Duodenal mucosa (tissue), 2 donors: ENCODE measurements around the gene ATF6B.
"Not testable (repeated sequence)": the region's sequence is repeated elsewhere in the genome, so short reads cannot be mapped to it uniquely, and the experiment has no call there.

Source experiments
- H3K27ac ChIP-seq: one replicate; pipeline ENCODE4 v1.7.0; 2013; ENCODE audit warnings: low read depth, low read length
- H3K27me3 ChIP-seq, 2 donors: one replicate each; pipeline ENCODE4 v1.7.0; 2013; ENCODE audit warnings: low read length in 2 of 2, control low read depth in 1 of 2; ENCODE audit not compliant: insufficient read depth in 2 of 2, control insufficient read depth in 1 of 2
- H3K36me3 ChIP-seq, 2 donors: one replicate each; pipeline ENCODE4 v1.7.0; 2013; ENCODE audit warnings: low read length in 2 of 2, control low read depth in 1 of 2; ENCODE audit not compliant: insufficient read depth in 2 of 2, control insufficient read depth in 1 of 2
- H3K4me1 ChIP-seq, 2 donors: one replicate each; pipeline ENCODE4 v1.7.0; 2013; ENCODE audit warnings: low read length in 2 of 2, control low read depth in 1 of 2; ENCODE audit not compliant: insufficient read depth in 2 of 2, control insufficient read depth in 1 of 2
- H3K4me3 ChIP-seq, 2 donors: one replicate each; pipeline ENCODE4 v1.7.0; 2013; ENCODE audit warnings: low read length in 2 of 2, low read depth in 1 of 2
- H3K9ac ChIP-seq, 2 donors: one replicate each; pipeline ENCODE4 v1.7.0; 2013; ENCODE audit warnings: low read length in 2 of 2, low read depth in 1 of 2
- H3K9me3 ChIP-seq, 2 donors: one replicate each; pipeline ENCODE4 v1.7.0; 2013; ENCODE audit warnings: low read length in 2 of 2, control low read depth in 1 of 2; ENCODE audit not compliant: control insufficient read depth in 1 of 2

ATF6B gene

DNA sequence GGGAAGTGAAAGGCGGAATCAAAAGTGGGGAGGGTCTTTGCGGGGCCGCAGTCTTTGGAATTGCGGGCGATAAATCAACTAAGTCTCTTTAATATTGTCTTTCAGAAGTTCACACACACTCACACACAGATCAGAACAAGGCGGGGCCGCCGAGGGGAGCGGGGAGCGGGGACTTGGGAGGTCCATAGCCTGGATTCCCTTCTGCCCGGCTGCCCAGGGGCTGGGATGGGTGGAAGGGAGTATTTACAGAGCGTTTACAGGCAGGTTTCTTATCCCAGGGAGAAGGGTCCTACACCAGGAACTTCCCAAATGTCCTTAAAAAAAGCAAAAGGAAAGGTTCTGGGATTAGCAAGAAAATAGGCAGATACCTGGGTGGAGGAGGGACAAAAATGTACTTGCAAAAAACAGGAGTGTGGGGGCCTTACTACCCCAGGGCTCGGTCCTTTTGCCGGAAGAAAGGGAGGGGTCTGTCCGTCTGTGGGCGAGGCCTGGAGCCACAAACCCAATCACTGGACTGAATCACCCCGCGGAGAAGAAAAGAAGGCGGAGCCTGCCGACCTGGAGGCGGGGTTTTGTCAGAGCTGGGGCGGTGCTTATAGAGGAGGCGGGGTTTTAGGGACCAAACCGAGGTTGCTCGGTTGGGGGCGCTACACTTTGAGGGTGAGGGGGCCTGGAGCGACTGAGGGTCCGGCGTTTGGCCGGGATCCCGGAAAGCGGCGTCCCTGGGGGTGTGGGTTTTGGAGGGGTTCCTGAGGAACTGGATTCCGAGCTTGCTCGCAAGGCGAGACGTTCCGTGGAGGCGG is 20.4 kb upstream of the ATF6B start:
- Histone ChIP-seq H3K27me3 (no peaks in the 10 kb centered on the region), H3K36me3 (no peaks in the 10 kb centered on the region), H3K4me3 (peak overlapping the region; percentile 66 to 67), H3K27ac (no peak overlapping the region), H3K9ac (peak overlapping the region; percentile 54 to 60), H3K4me1 (peaks cover 12 to 19% of the 10 kb centered on the region in 2 donors), H3K9me3 (no peaks in the 10 kb centered on the region)

DNA sequence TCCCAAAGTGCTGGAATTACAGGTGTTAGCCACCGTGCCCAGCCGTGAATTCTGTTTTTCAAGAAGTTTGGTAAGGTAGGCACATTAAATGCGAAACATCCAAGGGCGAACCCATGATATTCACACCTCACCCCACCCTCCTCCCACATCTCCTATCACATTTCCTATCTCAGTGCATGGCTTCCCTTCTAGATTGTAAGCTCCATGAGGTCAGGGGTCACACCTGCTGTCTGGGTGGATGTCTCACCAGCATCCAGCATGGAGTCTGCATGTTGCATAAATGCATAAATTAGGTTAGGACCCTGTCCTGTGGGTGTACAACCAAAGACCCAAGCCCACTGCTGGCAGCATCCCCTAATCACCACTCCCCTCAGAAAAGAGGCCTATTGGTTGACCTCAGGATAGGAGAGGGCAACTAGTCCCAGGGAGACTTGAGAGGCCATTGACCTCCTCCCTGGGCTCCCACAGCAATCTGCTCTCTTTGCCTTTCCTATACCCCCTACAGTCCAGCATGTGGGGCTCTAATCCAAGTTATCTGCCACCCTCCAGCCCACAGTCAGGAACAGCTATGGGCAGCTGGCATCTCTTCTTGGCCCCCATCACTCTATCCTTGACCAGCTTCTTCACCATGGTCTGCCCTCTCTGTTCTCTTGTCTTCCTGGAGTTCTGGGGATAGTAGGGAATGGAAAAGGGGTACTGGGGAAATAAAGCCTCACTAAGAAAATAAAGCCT is 19.5 kb upstream of the ATF6B start:
- Histone ChIP-seq H3K27ac (no peak overlapping the region), H3K9me3 (no peaks in the 10 kb centered on the region), H3K9ac (no peak overlapping the region), H3K4me3 (no peak overlapping the region), H3K27me3 (no peaks in the 10 kb centered on the region), H3K4me1 (peaks cover 6 to 10% of the 10 kb centered on the region in 2 donors), H3K36me3 (no peaks in the 10 kb centered on the region)

DNA sequence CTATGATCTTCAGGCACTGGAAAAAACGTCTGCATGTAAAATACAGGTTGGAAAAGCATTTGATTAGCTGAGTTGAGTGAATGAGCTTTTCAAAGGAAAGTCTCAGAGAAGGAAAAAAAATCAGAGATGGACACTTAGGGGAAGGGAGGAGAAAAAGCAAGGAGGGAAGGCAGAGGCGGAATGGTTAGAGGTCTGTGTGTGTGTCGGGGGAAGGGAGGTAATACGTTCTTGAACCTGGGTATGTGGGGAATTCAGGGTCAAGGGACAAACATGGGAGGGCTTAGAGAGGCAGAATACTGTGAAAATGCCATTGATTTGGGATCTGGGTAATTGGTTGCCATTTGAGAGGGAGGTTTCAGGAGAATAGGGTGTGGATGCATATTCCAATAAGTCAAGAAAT is 18.6 kb upstream of the ATF6B start:
- no peaks in the 10 kb centered on the region for H3K36me3 ChIP-seq
- no peak overlapping the region for H3K4me3 ChIP-seq
- no peak overlapping the region for H3K9ac ChIP-seq
- H3K27ac ChIP-seq: no peak overlapping the region
- H3K9me3 ChIP-seq: no peaks in the 10 kb centered on the region
- H3K4me1 ChIP-seq: peaks cover 0 to 11% of the 10 kb centered on the region in 2 donors
- H3K27me3 ChIP-seq: no peaks in the 10 kb centered on the region

DNA sequence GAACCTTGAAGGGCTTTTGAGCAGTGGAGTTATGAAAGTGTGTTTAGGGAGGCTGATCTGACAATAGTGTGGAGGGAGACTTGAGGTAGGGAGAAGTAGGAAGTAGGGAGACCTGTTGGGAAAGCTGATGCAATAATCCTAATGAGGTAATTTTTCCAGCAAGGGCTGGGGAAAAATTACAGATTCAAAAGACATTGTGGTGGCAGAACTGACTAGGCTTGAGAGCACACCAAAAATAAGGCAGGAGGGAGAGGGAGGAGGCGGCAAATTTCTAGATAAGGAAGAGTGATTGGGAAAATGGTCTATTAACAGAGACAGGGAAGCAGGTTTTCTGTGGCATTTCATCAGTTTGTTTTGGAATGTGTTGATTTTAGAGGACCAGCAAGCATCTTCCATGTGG is 18.2 kb upstream of the ATF6B start:
- H3K27me3 ChIP-seq: no peaks in the 10 kb centered on the region
- no peaks in the 10 kb centered on the region for H3K9me3 ChIP-seq
- H3K27ac ChIP-seq: no peak overlapping the region
- no peak overlapping the region for H3K4me3 ChIP-seq
- no peak overlapping the region for H3K9ac ChIP-seq
- H3K4me1 ChIP-seq: peaks cover 0 to 15% of the 10 kb centered on the region in 2 donors
- H3K36me3 ChIP-seq: no peaks in the 10 kb centered on the region

DNA sequence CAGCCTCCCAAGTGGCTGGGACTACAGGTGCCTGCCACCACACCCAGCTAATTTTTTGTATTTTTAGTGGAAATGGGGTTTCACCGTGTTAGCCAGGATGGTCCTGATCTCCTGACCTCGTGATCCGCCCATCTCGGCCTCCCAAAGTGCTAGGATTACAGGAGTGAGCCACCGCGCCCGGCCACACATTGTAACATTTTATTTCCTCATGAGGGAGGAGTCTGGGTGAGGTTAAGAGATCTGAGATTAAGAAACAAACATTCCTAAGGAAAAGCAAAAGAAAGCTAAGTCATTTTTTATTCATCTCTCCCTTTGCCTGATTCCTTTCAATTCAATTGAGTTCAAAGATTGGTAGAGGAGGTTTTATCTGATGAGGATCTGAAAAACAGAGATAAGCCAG is 16.2 kb upstream of the ATF6B start:
- not testable (repeated sequence) for H3K36me3 ChIP-seq, H3K27me3 ChIP-seq, H3K9me3 ChIP-seq, H3K4me3 ChIP-seq, H3K27ac ChIP-seq, H3K9ac ChIP-seq
- peaks cover 0 to 16% of the 10 kb centered on the region in 2 donors for H3K4me1 ChIP-seq

DNA sequence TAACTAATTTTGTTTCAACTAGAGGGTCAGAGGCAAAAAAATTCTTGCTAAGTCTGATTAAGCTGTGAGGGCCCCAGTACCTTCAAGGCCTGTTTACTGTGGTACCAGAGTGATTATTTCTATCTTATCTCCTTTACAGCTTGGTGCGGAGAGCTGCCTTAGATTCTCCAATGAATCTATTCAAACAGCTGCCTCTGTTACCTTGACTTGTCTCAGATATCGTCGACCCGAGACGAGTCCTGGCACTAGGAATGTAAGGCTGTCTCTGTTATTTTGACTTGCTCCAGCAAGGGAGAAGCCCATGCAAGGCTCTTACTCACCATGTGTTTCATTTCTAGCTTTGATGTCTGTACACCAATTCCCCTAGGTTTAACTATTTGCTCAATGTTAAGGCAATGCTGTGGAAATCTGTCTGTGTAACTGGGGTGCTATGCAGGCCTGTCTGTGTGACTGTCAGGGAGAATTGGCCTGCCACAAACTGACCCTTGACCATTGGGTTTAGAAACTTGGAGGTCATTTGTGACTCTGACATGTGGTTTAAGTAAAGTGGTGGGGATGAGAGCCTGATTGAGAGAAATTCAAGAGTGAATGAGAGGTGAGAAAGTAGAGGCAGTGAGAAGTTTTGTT is 12.5 kb upstream of the ATF6B start:
- Histone ChIP-seq H3K27ac (no peak overlapping the region), H3K27me3 (no peaks in the 10 kb centered on the region), H3K9me3 (no peaks in the 10 kb centered on the region), H3K36me3 (no peaks in the 10 kb centered on the region), H3K4me3 (no peak overlapping the region), H3K9ac (no peak overlapping the region), H3K4me1 (peaks cover 0 to 16% of the 10 kb centered on the region in 2 donors)

DNA sequence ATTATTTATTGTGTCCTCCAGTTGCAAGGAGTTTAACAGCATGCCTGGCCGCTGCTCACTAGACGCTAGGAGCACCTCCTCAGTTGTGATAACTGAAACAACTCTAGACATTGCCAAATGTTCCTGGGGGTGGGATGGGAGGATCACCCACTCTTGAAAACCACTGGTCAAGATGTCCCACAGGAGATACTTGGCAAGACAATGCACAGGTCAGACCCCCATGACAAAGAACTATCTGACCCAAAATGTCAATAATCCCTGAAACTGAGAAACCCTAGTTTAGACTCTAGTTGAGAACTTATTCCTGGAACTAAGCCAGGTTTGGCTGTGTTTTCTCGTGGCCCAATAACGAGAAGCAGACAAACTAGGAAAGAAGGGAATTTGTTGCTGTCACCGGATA is 11.5 kb upstream of the ATF6B start:
- H3K27me3 ChIP-seq: no peaks in the 10 kb centered on the region
- no peak overlapping the region for H3K4me3 ChIP-seq
- peaks cover 0 to 16% of the 10 kb centered on the region in 2 donors for H3K4me1 ChIP-seq
- no peaks in the 10 kb centered on the region for H3K9me3 ChIP-seq
- H3K36me3 ChIP-seq: no peaks in the 10 kb centered on the region
- no peak overlapping the region for H3K27ac ChIP-seq
- no peak overlapping the region for H3K9ac ChIP-seq

DNA sequence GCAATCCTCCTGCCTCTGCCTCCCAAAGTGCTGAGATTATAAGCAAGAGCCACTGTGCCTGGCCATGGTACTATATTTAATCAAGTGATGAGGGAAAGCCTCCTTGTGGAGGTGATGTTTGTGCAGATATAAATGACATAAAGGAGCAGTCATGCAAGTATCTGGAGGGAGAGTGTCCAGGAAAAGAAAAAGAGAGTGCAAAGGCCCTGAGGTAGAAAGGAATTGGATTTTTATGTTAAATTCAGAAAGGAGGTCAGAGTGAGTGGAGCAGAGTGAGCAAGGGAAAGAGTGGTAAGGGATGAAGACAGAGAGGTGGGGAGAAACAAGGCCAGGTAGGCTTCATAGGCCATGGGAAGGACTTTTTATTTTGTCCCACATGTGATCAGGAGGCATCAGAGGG is 9.4 kb upstream of the ATF6B start:
- no peaks in the 10 kb centered on the region for H3K27me3 ChIP-seq
- H3K27ac ChIP-seq: no peak overlapping the region
- H3K36me3 ChIP-seq: no peaks in the 10 kb centered on the region
- H3K4me3 ChIP-seq: no peak overlapping the region
- H3K9me3 ChIP-seq: no peaks in the 10 kb centered on the region
- no peak overlapping the region for H3K9ac ChIP-seq
- peaks cover 0 to 12% of the 10 kb centered on the region in 2 donors for H3K4me1 ChIP-seq

DNA sequence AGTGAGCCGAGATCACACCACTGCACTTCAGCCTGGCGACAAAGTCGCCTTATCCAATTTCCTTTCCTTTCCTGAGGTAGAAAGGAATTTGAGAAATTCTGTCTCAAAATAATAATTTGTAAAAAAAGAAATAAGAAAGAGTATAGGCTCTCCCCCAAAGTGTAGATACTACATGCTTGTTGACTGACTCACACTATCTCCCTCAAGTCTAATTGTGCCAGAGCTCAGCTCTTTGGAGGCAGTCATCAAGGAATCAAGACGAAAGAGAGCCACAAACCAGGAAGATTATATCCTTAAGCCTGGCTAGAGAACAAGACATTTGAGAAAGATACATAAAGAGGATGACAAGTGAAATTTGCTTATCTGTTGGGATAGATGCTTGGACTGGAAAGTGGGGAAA is 5.7 kb upstream of the ATF6B start:
- Histone ChIP-seq H3K9ac (no peak overlapping the region), H3K27me3 (no peaks in the 10 kb centered on the region), H3K4me3 (no peak overlapping the region), H3K36me3 (no peaks in the 10 kb centered on the region), H3K9me3 (no peaks in the 10 kb centered on the region), H3K27ac (no peak overlapping the region), H3K4me1 (peaks cover 6 to 11% of the 10 kb centered on the region in 2 donors)

DNA sequence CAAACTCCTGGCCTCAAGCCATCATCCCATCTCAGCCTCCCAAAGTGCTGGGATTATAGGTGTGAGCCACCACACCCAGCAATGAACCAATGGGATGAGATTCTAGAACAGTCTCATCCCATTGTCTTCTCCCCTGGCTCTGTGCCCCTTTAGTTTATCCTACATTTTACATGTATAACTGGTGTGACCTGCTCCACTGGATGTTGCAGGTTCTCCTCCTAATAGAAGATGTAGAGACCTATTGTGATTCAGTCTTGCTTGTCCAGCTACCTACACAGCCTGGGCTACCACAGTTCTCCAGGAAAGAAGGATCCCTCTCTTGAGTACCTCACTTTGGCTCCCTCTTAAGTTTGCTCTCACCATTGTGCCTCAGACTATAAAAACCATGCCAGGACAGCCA is 4.1 kb upstream of the ATF6B start:
- Histone ChIP-seq H3K9me3 (no peaks in the 10 kb centered on the region), H3K27ac (no peak overlapping the region), H3K27me3 (no peaks in the 10 kb centered on the region), H3K9ac (no peak overlapping the region), H3K4me3 (no peak overlapping the region), H3K4me1 (peaks cover 15 to 21% of the 10 kb centered on the region in 2 donors), H3K36me3 (no peaks in the 10 kb centered on the region)
